ENCODE measurements around the gene GATC.

DNA sequence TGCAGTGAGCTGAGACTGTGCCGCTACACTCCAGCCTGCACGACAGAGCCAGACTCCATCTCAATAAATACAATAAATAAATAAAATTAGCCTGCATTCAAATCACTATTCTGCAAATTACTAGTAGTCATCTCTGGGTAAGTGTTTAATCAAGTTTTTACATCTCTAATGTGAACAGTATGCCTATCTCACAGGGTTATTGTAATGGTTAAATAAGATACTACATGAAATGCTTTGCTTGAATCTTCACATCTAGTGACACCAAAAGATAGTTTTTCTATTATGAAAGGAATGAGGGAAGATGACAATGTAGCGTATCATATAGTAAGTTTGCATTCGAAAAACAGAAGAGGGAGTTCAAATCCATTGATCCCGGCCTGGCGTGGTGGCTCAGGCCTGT lies 21.2 kb downstream of the GATC start:
- TF ChIP-seq CTCF (IDR thresholded peaks at IDR 0.05) (no peak), POLR2A (IDR thresholded peaks at IDR 0.05) (no peak)

Measured in Peyer's patch (tissue), 4 donors.